ENCODE results near the gene IL26. TPM values are rescaled to one million over a fixed set of nuclear protein-coding genes. Genes with fewer than 3 reads are reported as not detected.

The IL26 gene, protein sequence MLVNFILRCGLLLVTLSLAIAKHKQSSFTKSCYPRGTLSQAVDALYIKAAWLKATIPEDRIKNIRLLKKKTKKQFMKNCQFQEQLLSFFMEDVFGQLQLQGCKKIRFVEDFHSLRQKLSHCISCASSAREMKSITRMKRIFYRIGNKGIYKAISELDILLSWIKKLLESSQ
- not detected in 5 replicates for total RNA-seq (2022; extraction: Qiagen RNA extraction; ENCODE audit: low read depth)

DNA sequence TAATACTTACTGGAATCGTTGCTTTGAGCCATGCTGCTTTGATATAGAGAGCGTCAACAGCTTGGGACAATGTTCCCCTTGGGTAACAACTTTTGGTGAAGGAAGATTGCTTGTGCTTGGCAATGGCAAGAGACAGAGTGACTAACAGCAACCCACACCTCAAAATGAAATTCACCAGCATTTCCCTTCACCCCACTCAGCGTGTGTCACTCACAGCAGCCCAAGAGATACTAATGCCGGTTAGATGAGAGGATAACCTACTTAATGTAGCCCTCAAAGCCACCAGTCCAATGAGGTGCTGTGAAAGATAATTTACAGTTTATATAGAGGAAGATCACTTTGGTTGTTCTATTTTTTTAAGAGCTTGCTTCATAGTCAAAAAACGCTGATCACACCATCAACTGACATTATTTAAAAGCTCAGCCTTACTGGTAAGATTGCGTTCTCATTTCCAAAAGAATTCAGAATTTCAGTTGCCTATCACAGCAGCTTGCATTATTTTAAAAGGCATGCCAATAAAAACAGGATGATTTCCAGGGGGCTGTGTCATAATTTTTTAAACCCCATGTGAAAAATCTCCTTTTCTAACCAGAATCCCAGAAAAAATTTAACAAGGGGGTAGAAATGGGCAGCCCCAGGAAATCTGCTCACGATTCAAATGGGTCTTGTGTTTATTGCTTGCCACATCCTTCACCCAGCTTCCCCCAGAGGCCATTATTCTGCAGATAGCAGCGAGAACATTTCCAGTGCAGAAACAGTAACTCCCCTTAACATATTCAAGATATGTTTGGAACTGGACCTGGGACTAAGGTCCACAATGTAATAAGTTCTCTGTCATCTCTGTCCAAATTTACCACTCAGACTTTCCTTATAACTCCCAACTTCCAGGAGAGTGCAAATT lies at the start of gene IL26:
Gene IL26 (minus strand): TSS at position 235 of the 901 bp plus-strand sequence. CDS start 54 bp downstream, at position 181.

DNA sequence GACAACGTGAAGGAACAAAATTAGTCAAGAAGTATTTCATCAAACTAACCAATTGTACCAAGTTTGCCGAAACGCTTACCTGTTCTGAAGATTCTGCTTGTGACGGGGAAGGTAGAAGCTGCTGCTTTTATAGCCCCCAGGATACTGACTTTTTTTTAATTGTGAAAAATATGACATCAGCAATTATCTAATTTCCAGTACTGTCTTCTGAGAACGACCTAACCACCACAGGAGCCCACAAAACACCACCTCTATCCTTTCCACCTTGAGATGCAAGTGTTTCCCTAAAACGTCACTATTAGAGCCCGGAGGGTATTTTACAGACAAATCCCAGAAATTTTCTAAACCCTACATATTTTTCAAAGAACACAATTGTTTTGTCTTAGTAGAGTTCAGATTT lies 27.9 kb upstream of the IL26 start, which contains the start of gene IL22:
Gene IL22 (minus strand): TSS at position 101 of the 400 bp plus-strand sequence. CDS start 156 bp downstream, outside the sequence.

DNA sequence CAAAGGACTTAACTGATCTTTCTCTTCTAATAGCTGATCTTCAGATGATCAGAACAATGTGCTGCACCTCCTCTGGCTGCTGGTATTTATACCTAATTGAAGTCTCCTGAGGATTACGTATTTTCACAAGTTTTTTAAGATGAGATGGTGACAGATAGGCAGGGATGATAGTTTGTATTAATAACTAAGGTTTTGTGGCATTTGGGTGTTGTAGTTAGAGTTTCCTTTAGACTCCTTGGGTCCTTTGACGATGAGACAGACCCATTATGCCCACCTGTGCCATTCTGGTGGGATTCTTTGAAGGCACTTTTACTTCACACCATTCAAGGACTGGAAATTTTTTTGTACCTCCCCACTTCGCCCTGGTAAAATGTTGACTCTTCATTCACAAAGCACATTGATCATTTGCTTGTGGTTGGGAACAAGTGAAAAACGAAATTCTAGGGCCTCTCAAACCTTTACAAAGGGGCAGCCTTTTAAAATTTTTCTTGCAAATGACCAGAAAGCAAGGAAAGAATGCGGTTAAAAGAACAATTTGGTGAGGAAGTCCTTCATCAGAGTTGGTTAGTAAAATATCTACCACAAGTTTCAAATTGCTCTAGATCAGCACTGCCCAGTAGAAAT lies 65.8 kb downstream of the IL26 start, which contains the start of gene IFNG:
Gene IFNG (minus strand): TSS at position 60 of the 624 bp plus-strand sequence. CDS start 125 bp downstream, outside the sequence.

Other genes starting within 250 kb of the IL26 start
- gene IFNG-AS1, start 236.4 kb downstream of the IL26 start, total RNA-seq (2022; extraction: Qiagen RNA extraction; ENCODE audit: low read depth) = not detected in 5 replicates
- not detected in 5 replicates for gene IFNG, start 66.1 kb downstream of the IL26 start, total RNA-seq (2022; extraction: Qiagen RNA extraction; ENCODE audit: low read depth)
- gene IL22, start 27.8 kb upstream of the IL26 start, total RNA-seq (2022; extraction: Qiagen RNA extraction; ENCODE audit: low read depth) = not detected in 5 replicates
- 6.1 to 9.3 TPM (median 6.5 TPM) in 5 replicates for gene MDM1, start 106.6 kb upstream of the IL26 start, total RNA-seq (2022; extraction: Qiagen RNA extraction; ENCODE audit: low read depth)